ENCODE data around the gene TOPBP1. TPM values are rescaled to one million over a fixed set of nuclear protein-coding genes. Genes with fewer than 3 reads are reported as not detected.

Gene TOPBP1
- polyA plus RNA-seq, 3 donors, result 5.2 to 10.0 (median 6.9) TPM

DNA sequence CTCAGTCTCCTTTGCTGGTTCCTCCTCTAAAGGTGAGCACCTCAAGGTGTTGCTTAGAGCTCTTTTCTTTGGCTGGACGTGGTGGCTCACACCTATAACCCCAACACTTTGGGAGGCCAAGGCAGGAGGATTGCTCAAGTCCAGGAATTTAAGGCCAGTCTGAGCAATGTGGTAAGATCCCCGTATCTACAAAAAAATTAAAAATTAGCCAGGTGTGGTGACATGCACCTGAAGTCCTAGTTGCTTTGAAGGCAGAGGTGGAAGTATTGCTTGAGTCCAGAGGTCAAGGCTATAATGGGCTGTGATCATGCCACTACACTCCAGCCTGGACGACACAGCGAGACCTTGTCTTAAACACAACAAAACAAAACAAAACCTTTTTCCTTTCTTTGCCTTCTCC lies 28.3 kb downstream of the TOPBP1 start:
- 72 to 96% (median 95%) methylated on average over 4 of the region's 4 CpGs for WGBS, 3 donors
- H3K27ac ChIP-seq (ENCODE audit: low read depth, low read length), result no peak overlapping the region

DNA sequence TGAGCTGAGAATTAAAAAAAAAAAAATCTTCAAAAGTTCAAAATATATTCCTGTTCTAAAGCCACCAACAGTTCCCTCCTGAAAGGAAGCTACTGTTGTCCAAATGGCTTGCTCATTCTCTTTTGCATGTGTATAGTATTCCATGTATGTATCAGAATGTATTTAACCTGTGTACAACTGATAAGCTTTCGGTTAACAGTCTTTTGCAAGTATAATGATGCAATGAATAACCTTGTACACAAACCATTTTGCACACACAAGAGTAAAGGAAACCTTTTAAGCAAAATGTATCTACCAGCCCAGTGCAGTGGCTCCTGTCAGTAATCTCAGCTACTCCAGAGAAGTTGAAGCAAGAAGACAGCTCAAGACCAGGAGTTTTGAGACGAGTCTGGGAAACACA lies 32.6 kb downstream of the TOPBP1 start:
- H3K27ac ChIP-seq (ENCODE audit: low read depth, low read length), result no peak overlapping the region
- 78 to 91% (median 86%) methylated on average over 2 of the region's 2 CpGs for WGBS, 3 donors

DNA sequence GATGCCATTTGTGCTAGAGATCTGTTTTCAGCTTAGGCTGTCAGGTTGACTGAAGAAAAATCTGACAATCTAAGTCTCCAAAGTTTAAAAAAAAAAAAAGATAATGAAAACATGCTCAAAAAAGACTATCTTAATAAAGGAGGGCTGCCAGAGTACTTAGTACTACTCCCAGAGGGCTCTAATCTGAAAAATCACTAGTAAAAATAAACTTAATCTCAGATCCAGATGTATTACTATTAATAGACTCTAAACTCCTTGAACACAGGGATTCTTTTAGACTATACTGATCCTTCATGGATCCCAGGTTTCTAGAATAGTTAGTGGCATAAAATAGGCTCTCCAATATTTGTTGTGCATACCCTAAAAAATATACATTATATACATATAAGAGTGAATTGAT lies 34.0 kb downstream of the TOPBP1 start:
- no peak overlapping the region for H3K27ac ChIP-seq (ENCODE audit: low read depth, low read length)

DNA sequence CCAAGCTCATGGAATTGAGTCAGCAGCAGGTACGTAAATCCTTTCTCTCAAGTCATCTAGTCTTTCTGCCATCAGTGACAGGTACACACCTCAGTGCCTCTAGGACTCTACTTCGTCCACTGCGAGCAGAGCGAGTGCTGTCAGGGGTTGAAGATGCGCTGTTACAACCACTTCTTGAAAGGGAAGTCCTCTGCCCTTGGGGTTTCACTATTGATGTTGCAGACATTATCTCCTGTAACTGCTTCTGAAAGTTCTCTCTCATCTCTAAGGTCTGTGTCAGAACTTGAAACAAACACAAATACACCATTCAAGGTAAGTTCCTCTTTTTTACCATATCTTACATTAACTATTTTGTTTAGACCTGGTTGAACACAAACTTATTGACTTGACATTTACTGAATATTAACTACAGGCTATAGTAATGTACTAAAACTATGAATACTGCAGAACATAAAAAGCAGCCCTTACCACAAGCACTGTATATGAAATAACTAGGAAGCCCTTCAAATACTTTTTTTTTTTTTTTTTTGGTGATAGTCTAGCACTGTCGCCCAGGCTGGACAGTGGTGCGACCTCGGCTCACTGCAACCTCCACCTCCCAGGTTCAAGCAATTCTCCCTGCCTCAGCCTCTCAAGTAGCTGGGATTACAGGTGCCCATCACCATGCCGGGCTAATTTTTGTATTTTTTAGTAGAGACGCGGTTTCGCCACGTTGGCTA lies 41.5 kb downstream of the TOPBP1 start:
- 96 to 97% (median 97%) methylated on average over 13 of the region's 13 CpGs for WGBS, 3 donors
- H3K27ac ChIP-seq (ENCODE audit: low read depth, low read length), result no peak overlapping the region

DNA sequence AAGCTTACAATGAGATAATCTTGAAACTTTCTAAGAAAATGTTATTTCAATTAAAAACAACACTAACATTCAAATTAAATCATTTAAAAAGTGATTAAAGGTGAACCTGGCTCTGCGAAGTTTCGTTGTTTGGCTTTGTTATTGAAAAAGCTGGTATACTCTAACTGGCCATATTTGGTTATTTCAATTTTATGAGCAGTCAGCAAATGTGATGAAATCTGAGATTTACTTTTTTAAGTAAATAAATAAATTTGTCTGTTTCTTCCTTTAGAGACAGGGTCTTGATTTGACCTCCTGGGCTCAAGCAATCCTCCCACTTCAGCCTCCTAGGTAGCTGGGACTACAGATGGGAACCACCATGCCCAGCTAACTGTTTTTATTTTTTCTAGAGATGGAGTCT lies 50.2 kb downstream of the TOPBP1 start:
- no peak overlapping the region for H3K27ac ChIP-seq (ENCODE audit: low read depth, low read length)
- 95 to 100% (median 99%) methylated on average over 2 of the region's 2 CpGs for WGBS, 3 donors

DNA sequence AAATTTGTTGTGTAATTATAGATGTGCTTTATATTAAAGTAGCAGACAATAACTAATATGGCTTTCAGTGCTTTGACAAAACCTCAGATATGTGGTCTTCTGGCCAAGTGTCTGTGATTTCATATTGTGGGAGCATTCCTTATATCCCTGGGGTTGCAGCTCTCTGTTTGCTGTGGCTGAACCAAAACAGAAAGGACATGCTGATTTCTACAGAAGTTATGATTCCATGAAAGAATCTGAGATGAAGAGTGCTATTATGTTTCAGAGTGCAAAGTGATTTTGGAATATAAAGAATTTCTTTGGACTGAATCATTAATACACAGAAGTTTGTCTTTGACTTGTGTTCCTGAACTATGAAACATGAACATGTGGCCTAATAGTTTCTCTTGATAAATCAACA lies 51.7 kb downstream of the TOPBP1 start:
- no peak overlapping the region for H3K27ac ChIP-seq (ENCODE audit: low read depth, low read length)

DNA sequence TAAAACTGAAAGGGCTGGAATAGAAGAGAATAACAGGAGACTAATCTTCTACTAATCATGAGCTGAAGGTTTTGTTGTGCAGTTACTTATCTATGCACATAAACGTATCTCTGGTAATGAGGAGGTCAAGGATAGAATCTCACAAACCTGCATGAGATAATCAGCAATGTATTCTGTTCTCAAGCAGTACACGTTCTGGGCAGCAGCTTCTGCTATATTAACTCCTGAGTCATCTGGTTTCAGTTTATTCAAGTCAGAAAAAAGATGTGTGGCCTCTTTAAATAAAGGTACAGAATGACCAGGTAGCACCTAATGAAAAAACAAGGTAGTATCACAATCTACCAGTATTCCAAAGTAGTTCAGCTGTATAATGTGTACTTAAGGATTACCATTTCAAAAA lies 53.4 kb downstream of the TOPBP1 start:
- 46 to 80% (median 71%) methylated on average over 2 of the region's 2 CpGs for WGBS, 3 donors
- H3K27ac ChIP-seq (ENCODE audit: low read depth, low read length), result no peak overlapping the region

DNA sequence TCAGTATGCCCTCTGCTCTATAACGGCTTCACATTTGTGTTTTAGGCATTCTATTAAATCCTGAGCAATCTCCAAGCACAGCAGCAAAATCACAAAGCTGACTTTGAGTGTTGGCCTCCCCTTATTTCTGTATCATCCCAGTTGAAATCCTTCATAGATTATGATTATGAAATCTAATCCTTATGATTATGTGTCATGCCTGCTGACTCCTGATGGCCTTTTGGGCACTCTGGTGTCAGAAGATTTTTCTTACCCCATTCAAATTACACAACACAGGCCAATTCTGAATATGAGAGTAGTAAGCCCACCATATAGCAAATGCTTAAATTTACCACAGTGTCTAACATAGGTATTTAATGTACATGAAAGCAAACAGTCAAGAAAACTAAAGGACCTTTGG lies 53.9 kb downstream of the TOPBP1 start:
- WGBS, 3 donors, result 91 to 100% (median 96%) methylated on average over 1 of the region's 1 CpG
- H3K27ac ChIP-seq (ENCODE audit: low read depth, low read length), result no peak overlapping the region

DNA sequence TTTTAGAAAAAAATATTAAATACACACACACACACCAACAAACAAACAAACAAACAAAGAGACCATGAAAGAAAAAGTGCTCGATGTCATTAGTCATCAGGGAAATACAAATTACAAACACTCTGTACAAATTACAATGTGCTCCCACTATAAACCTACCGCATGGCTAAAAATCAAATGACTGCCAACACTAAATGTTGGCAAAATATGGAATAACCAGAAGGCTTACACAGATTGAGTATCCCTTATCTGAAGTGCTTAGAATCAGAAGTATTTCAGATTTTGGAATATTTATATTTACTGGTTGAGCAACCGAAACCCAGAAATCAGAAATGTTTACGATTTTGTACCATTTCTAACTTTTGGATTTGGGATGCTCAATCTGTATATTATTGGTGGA lies 54.8 kb downstream of the TOPBP1 start:
- 86 to 98% (median 98%) methylated on average over 4 of the region's 4 CpGs for WGBS, 3 donors
- no peak overlapping the region for H3K27ac ChIP-seq (ENCODE audit: low read depth, low read length)

DNA sequence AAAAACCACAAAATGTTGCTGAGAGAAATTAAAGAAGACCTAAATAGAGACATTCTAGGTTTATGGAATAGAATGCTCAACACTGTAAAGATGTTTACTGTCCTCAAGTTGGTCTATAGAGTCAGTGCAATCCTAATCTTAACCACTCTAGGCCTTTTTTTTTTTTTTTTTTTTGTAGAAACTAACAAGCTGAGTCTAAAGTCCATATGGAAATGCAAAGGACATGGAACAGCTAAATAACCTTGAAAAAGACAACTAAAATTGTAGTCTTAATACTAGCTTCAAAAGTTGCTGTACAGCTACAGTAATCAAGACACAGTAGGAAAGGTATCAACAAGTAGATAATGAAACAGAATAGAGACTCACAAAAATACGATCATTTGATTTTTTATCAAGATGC lies 55.4 kb downstream of the TOPBP1 start:
- 47 to 100% (median 91%) methylated on average over 1 of the region's 1 CpG for whole genome bisulfite sequencing, 3 donors
- no peak overlapping the region for H3K27ac ChIP-seq (ENCODE audit: low read depth, low read length)

DNA sequence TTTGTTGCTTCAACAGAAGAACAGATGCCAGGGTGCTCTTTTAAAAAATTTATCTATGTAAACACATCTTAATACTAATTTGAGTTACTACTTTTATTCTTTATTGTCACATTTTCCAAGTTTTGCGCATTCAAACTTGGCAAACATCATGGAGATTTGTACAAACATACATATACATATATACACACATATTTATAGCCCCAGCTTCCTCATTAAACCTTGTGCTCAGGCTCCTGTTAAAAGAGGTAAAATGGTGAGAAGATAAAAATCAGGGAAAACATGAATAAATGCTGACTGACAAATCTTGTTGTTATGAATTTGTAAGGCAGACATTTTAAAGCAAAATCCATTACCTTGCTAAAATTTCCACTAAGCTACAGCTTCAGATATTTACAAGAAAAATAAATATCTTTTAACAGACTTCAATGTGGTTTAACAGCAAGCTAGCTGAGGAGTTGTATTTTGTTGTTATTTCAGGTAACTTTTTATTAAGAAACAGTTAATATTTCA lies 61.1 kb downstream of the TOPBP1 start:
- WGBS, 3 donors, result 95 to 99% (median 97%) methylated on average over 1 of the region's 1 CpG
- no peak overlapping the region for H3K27ac ChIP-seq (ENCODE audit: low read depth, low read length)

DNA sequence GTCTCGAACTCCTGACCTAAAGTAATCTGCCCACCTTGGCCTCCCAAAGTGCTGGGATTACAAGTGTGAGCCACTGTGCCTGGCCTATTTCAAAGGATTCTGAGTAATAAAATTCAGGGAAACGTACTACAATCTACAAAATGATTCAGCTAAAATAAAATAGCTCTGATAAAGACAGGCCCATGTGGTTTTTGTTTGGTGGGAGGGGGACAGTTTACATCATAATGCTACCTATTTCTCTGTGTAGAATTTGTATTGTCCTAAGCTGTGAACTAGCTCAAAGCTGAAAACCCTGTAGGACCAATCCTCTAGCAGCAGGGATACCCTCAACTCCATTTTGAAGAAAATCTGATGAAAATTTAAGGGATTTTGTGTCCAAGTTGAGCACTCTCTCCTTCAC lies 62.5 kb downstream of the TOPBP1 start:
- WGBS, 3 donors, result 83 to 89% (median 87%) methylated on average over 2 of the region's 2 CpGs
- no peak overlapping the region for H3K27ac ChIP-seq (ENCODE audit: low read depth, low read length)

DNA sequence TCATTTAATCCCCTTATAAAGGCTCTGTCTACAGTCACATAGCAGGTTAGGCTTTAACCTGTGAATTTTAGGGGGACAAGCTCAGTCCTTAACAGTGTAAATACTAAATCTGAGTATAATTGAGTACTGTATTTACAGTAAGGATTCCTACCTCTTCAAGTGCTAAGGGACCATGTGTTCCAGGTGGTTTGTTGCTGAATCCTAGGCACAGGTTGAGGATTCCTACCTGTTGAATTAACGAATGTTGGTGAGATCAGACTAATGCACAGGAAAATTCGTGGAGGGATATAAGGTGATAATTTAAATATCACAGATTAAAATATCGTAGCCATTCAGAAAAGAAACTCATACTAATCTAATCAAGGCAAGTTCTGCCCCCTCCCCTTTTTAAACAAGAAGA lies 63.3 kb downstream of the TOPBP1 start:
- WGBS, 3 donors, result 88 to 92% (median 91%) methylated on average over 3 of the region's 3 CpGs
- no peak overlapping the region for H3K27ac ChIP-seq (ENCODE audit: low read depth, low read length)

DNA sequence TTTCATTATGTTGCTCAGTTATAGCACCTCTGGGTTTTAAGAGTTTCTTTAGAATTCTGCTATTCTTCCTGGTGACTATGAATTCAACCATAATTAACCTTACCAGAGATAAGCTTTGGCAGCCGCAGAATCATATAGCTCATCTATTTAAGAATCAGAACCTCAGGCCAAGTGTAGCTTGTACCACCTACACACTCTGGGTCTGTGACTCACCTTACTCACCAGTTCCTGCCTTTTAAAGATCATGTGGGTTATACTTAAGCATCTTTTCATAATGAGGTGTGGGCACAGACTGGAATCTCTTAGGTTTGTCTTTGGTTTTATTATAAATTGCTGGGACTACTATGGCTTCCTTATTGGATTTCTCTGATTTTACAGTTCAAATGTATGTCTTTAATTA lies 66.4 kb downstream of the TOPBP1 start:
- 80 to 87% (median 85%) methylated on average over 1 of the region's 1 CpG for WGBS, 3 donors
- H3K27ac ChIP-seq (ENCODE audit: low read depth, low read length), result no peak overlapping the region

DNA sequence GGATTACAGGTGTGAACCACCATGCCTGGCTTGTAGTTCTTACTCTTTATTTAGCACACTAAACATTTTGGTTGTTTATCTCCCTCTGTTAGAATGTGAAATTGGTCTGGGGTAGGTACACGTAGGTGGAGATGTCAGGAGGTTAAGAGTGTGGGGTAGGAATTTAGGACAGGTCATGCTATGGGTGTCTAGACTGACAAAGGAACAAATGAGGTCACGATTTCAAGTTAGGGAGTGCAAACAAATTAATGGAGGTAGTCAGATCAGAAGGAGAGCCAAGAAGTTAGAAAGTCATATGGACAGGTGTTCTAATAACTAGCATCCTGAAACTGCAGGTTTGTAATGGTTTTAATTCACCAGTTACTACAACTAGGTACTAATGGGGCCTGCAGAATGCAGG lies 68.5 kb downstream of the TOPBP1 start:
- WGBS, 3 donors, result 89 to 91% (median 89%) methylated on average over 2 of the region's 2 CpGs
- no peak overlapping the region for H3K27ac ChIP-seq (ENCODE audit: low read depth, low read length)

DNA sequence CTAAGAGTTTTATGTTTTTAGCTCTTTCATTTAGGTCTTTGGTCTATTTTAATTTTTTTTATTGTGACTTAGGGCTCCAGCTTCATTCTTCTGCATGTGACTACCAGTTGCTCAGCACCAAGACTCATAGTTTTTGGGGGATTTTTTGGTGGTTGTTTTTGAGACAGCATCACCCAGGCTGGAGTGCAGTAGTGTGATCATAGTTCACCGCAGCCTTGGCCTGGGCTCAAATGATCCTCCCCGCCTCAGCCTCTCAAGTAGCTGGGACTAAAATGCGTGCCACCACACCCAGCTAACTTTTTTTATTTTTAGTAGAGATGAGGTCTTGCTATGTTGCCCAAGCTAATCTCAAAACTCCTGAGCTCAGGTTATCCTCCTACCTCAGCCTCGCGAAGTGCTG lies 68.9 kb downstream of the TOPBP1 start:
- 84 to 95% (median 90%) methylated on average over 5 of the region's 5 CpGs for WGBS, 3 donors

DNA sequence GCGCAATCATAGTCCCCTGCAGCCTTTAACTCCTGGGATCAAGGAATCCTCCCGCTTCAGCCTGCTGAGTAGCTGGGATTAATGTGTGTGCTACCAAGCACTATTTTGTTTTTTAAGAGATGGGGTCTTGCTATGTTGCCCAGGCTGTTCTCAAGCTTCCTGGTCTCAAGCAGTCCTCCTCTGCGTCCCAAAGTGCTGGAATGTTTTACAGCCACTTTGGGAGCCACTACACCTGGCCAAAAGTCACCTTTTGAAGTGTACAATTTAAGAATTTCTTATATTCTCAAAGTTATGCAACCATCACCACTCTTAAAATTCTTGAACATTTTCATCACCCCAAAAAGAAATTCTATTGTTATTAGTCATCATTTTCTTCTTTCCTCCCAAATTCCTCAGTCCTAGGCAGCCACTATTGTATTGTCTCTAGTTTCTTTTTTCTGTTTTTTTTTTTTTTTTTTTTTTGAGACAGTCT lies 70.4 kb downstream of the TOPBP1 start:
- H3K27ac ChIP-seq (ENCODE audit: low read depth, low read length), result no peak overlapping the region
- WGBS, 3 donors, result 93 to 95% (median 94%) methylated on average over 3 of the region's 3 CpGs

More for the DNA sequence above, 68.9 kb downstream of the TOPBP1 start:
- H3K27ac ChIP-seq (ENCODE audit: low read depth, low read length), result no peak overlapping the region

DNA sequence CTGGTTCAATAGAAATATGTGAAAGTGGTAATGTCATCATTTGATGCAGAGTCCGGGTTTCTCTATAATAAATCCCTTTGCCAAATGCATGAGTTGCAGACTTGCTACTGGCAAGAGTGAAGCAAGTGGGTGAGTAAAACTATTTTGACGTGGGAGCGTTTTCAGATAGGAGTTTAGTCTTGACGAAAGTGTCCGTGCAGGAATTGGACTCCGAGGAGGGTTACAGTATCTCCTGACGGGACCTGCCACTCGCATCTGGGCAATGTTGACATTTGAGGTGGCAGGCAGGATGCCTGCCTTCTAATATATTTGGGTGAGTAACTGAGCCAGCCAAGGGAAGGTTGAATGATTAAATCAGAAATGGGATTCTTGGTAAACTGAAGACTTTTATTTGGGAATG lies 72.2 kb downstream of the TOPBP1 start:
- WGBS, 3 donors, result 62 to 85% (median 81%) methylated on average over 8 of the region's 8 CpGs
- no peak overlapping the region for H3K27ac ChIP-seq (ENCODE audit: low read depth, low read length)

DNA sequence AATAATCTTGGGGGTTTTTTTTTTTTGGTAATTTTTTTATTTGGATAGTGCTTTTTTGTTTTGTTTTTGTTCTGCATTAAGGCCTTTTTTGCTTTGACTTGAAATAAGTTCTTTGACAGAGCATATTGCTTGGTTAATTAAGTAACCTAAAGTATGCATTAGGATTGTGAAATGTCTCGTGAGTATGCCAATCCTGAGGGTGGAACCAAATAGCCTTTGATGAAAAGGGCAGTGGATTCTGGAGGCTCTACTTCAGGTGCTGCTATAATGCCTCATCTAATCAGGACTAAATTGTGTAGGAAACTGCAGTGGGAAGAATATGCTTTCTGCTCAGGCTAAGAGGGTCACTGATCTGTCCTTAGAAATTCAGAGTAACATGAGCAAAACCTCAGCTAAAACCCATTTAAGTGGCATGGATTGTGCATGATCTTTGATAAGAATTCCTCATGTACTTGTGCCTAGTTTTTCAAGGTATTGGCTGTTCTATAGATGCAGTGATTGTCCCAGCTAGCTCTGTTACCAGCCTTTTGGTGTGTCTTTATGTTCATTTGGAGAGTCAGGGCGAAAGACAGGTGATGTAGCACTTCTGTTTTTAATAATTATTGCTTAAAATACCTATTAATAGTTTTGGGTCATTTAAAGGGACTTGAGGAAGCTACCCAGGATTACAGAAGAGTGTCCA lies 72.8 kb downstream of the TOPBP1 start:
- 64 to 76% (median 72%) methylated on average over 2 of the region's 2 CpGs for WGBS, 3 donors
- H3K27ac ChIP-seq (ENCODE audit: low read depth, low read length), result no peak overlapping the region

DNA sequence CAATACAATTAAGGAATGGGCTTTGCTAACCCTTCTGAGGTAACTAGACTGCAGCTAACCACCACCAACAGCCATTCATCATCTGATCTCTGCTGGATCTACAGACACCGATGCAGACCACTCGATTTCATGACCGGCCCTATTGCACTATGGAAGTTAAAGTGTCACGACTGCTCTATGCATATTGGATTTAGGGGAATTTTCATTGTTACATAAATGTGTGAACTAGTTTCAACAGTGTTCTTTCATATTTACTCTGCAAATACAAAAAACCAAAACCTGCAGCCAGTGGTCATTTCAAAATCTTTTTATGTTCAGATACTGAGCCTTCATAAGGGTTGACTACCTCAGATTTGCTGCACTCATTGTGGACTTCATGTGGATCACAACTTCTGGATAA lies 73.7 kb downstream of the TOPBP1 start:
- no peak overlapping the region for H3K27ac ChIP-seq (ENCODE audit: low read depth, low read length)

More for the DNA sequence above, 73.7 kb downstream of the TOPBP1 start:
- WGBS, 3 donors, result 86 to 90% (median 87%) methylated on average over 4 of the region's 4 CpGs

Measured in adipose tissue (tissue), 3 donors.